H1 (cell line): ENCODE data around the gene NUMB. TPM values are rescaled to one million over a fixed set of nuclear protein-coding genes. Genes with fewer than 3 reads are reported as not detected.

ENCODE experiments used
- CTCF ChIA-PET: fragments of 300-600 bp; sonication (Branson Sonifier 250); formaldehyde crosslinking; loops from one replicate; lab custom pipeline; 2021; ENCODE audit not compliant: partially characterized antibody; lab: Charles Lee
- POLR2A ChIA-PET: fragments of 300-600 bp; sonication (Branson Sonifier 250); formaldehyde crosslinking; loops from one replicate; lab custom pipeline; 2021; ENCODE audit warnings: inconsistent platforms; ENCODE audit not compliant: partially characterized antibody; lab: Charles Lee
- DNase-seq, 2 experiments: peaks; one replicate each; pipeline versions ENCODE4 v3.0.0 to v3.0.0-alpha.2; 2010 to 2022; ENCODE audit warnings: low spot score in 2 of 2, low read depth in 1 of 2, mixed read lengths in 1 of 2
- FAIRE-seq: peaks from 2 replicates; lab custom pipeline; 2011; peaks lifted over from hg19 to GRCh38; lab: Jason Lieb, UNC
- H2AFZ ChIP-seq: 2 replicates; pipeline ENCODE4 v1.8.1; 2012; ENCODE audit warnings: low read length, inconsistent platforms
- H2AK5ac ChIP-seq: 2 replicates; pipeline ENCODE4 v1.6.1; 2013; ENCODE audit warnings: low read depth, low read length
- H2BK120ac ChIP-seq: replicated peaks from 2 replicates; pipeline ENCODE3; 2013; ENCODE audit warnings: low read depth, low read length, inconsistent platforms
- H2BK12ac ChIP-seq: 2 replicates; pipeline ENCODE4 v1.6.1; 2013; ENCODE audit warnings: low read depth, low read length
- H2BK15ac ChIP-seq: 2 replicates; pipeline ENCODE4 v1.6.1; 2013; ENCODE audit warnings: low read length
- H2BK20ac ChIP-seq: 2 replicates; pipeline ENCODE4 v1.6.1; 2013; ENCODE audit warnings: low read length
- H2BK5ac ChIP-seq: 2 replicates; pipeline ENCODE4 v1.6.1; 2013; ENCODE audit warnings: low read depth, low read length
- H3K14ac ChIP-seq: 2 replicates; pipeline ENCODE4 v1.6.1; 2013; ENCODE audit warnings: inconsistent platforms; ENCODE audit not compliant: insufficient read length
- H3K18ac ChIP-seq: 2 replicates; pipeline ENCODE4 v1.6.1; 2013; ENCODE audit warnings: low read length; ENCODE audit errors: extremely low read depth
- H3K23ac ChIP-seq: 2 replicates; pipeline ENCODE4 v1.6.1; 2013; ENCODE audit warnings: inconsistent platforms; ENCODE audit not compliant: insufficient read length
- H3K23me2 ChIP-seq: 2 replicates; pipeline ENCODE4 v1.6.1; 2013; ENCODE audit warnings: low read depth, low read length
- H3K27ac ChIP-seq: 2 replicates; pipeline ENCODE4 v1.6.1; 2011; ENCODE audit warnings: low read depth, low read length, inconsistent platforms
- H3K27me3 ChIP-seq, 4 experiments: replicated peaks in 1 of 4; 1 replicate in 1 of 4; 2 replicates in 3 of 4; pipeline versions ENCODE4 v1.6.1 to v1.8.1; 2011 to 2013; ENCODE audit warnings: low read length in 3 of 4, mild to moderate bottlenecking in 3 of 4, inconsistent platforms in 2 of 4, mixed read lengths in 2 of 4, moderate library complexity in 1 of 4; ENCODE audit not compliant: control insufficient read depth in 3 of 4, insufficient read depth in 3 of 4; ENCODE audit errors: extremely low read depth in 1 of 4
- H3K36me3 ChIP-seq, 4 experiments: 2 replicates each; pipeline versions ENCODE4 v1.6.1 to v1.8.1; 2011 to 2013; ENCODE audit warnings: mild to moderate bottlenecking in 4 of 4, low read length in 3 of 4, moderate library complexity in 2 of 4, control low read depth in 1 of 4, inconsistent platforms in 1 of 4; ENCODE audit not compliant: insufficient read depth in 4 of 4, control insufficient read depth in 2 of 4
- H3K4ac ChIP-seq: replicated peaks from 2 replicates; pipeline ENCODE3; 2013; ENCODE audit warnings: low read length, low read depth, mixed read lengths, inconsistent platforms; ENCODE audit not compliant: insufficient read length
- H3K4me1 ChIP-seq, 4 experiments: replicated peaks in 1 of 4; 1 replicate in 1 of 4; 2 replicates in 3 of 4; pipeline versions ENCODE4 v1.6.1 to v1.8.1; 2011 to 2013; ENCODE audit warnings: low read length in 3 of 4, inconsistent platforms in 2 of 4, mixed read lengths in 1 of 4; ENCODE audit not compliant: insufficient read depth in 4 of 4, control insufficient read depth in 3 of 4
- H3K4me2 ChIP-seq, 2 experiments: 2 replicates each; pipeline versions ENCODE4 v1.6.1 to v1.8.1; 2011 to 2013; ENCODE audit warnings: low read depth in 2 of 2, low read length in 2 of 2, control low read depth in 1 of 2, inconsistent platforms in 1 of 2, mild to moderate bottlenecking in 1 of 2; ENCODE audit not compliant: insufficient read depth in 1 of 2
- H3K4me3 ChIP-seq, 4 experiments: fragments of 200-600, 300-600 bp in 1 of 4; sonication (generic), shearing (Covaris generic), sonication (Bioruptor Twin) in 1 of 4; 2 replicates each; pipeline versions ENCODE4 v1.5.1 to v1.8.1; 2011 to 2016; ENCODE audit warnings: low read length in 4 of 4, low read depth in 3 of 4, control low read depth in 2 of 4, inconsistent platforms in 2 of 4, mild to moderate bottlenecking in 2 of 4, mixed read lengths in 1 of 4, moderate library complexity in 1 of 4; ENCODE audit not compliant: insufficient read depth in 2 of 4; ENCODE audit errors: extremely low read depth in 1 of 4
- H3K56ac ChIP-seq: replicated peaks from 2 replicates; pipeline ENCODE3; 2013; ENCODE audit warnings: low read depth, mild to moderate bottlenecking, mixed read lengths, low read length, inconsistent platforms; ENCODE audit not compliant: insufficient read length
- H3K79me1 ChIP-seq: 2 replicates; pipeline ENCODE4 v1.6.1; 2013; ENCODE audit warnings: low read depth, low read length, control low read depth
- H3K79me2 ChIP-seq, 2 experiments: 2 replicates each; pipeline versions ENCODE4 v1.6.1 to v1.8.1; 2012 to 2013; ENCODE audit warnings: low read length in 2 of 2, mild to moderate bottlenecking in 2 of 2, inconsistent platforms in 1 of 2; ENCODE audit not compliant: insufficient read depth in 2 of 2, control insufficient read depth in 1 of 2
- H3K9ac ChIP-seq, 4 experiments: replicated peaks in 1 of 4; 1 replicate in 1 of 4; 2 replicates in 3 of 4; pipeline versions ENCODE4 v1.6.1 to v1.8.1; 2011 to 2013; ENCODE audit warnings: low read depth in 3 of 4, low read length in 3 of 4, control low read depth in 2 of 4, mild to moderate bottlenecking in 2 of 4, moderate library complexity in 2 of 4, inconsistent platforms in 1 of 4; ENCODE audit errors: extremely low read depth in 1 of 4
- H3K9me3 ChIP-seq, 2 experiments: 2 replicates each; pipeline versions ENCODE4 v1.6.1 to v1.8.1; 2012 to 2013; ENCODE audit warnings: mild to moderate bottlenecking in 2 of 2, moderate library complexity in 2 of 2, control low read depth in 1 of 2, inconsistent platforms in 1 of 2, low read depth in 1 of 2, low read length in 1 of 2, mixed read lengths in 1 of 2; ENCODE audit not compliant: insufficient read depth in 2 of 2
- H4K20me1 ChIP-seq, 2 experiments: replicated peaks in 1 of 2; 2 replicates each; pipeline versions ENCODE3 to v1.8.1; 2011 to 2013; ENCODE audit warnings: inconsistent platforms in 2 of 2, low read length in 2 of 2, mild to moderate bottlenecking in 1 of 2; ENCODE audit not compliant: insufficient read depth in 2 of 2, control insufficient read depth in 1 of 2
- H4K5ac ChIP-seq: 2 replicates; pipeline ENCODE4 v1.6.1; 2013; ENCODE audit warnings: low read length, low read depth, mixed read lengths, inconsistent platforms; ENCODE audit not compliant: insufficient read length
- H4K8ac ChIP-seq: 2 replicates; pipeline ENCODE4 v1.8.0; 2013; ENCODE audit warnings: mild to moderate bottlenecking, moderate library complexity, low read length, inconsistent platforms; ENCODE audit not compliant: insufficient read depth; ENCODE audit errors: extremely low read depth
- H4K91ac ChIP-seq: replicated peaks from 2 replicates; pipeline ENCODE3; 2013; ENCODE audit warnings: low read length, mixed read lengths, inconsistent platforms; ENCODE audit not compliant: insufficient read length
- ASH2L ChIP-seq: fragments of 200-600, 300-600 bp; sonication (generic); IDR thresholded peaks from one replicate; pipeline ENCODE4 v1.7.1; 2017; ENCODE audit warnings: low read length
- BACH1 ChIP-seq: IDR thresholded peaks from 2 replicates; pipeline ENCODE4 v1.6.1; 2012; ENCODE audit warnings: low read length, improper control_type of control experiment
- BRCA1 ChIP-seq: IDR thresholded peaks from 2 replicates; pipeline ENCODE4 v1.6.1; 2012; ENCODE audit warnings: low read depth, low read length, improper control_type of control experiment
- CTBP2 ChIP-seq: IDR thresholded peaks from 2 replicates; pipeline ENCODE4 v1.7.0; 2011; ENCODE audit warnings: borderline replicate concordance, mild to moderate bottlenecking, moderate library complexity, mixed read lengths, low read length; ENCODE audit not compliant: insufficient read depth, insufficient read length
- EZH2 ChIP-seq: fragments of 200-600 bp; sonication (generic); IDR thresholded peaks from 2 replicates; pipeline ENCODE4 v1.7.1; 2012; ENCODE audit warnings: low read depth, mild to moderate bottlenecking, moderate library complexity, low read length, inconsistent platforms; ENCODE audit not compliant: severe bottlenecking
- GABPA ChIP-seq: IDR thresholded peaks from 2 replicates; pipeline ENCODE4 v1.6.1; 2011; ENCODE audit warnings: mild to moderate bottlenecking, low read length, moderate library complexity, borderline replicate concordance; ENCODE audit not compliant: insufficient read depth
- KDM4A ChIP-seq: IDR thresholded peaks from one replicate; pipeline ENCODE4 v1.7.1; 2012; ENCODE audit warnings: low read depth, mild to moderate bottlenecking, moderate library complexity, low read length, inconsistent platforms; ENCODE audit not compliant: severe bottlenecking
- PHF8 ChIP-seq: fragments of 200-600 bp; sonication (generic); conservative IDR thresholded peaks from 2 replicates; pipeline ENCODE4 v1.7.1; 2012; ENCODE audit warnings: low read depth, mild to moderate bottlenecking, inconsistent platforms, low read length, moderate library complexity
- SIRT6 ChIP-seq: IDR thresholded peaks from one replicate; pipeline ENCODE4 v1.7.1; 2012; ENCODE audit warnings: low read length, inconsistent platforms
- SP2 ChIP-seq: IDR thresholded peaks from 2 replicates; pipeline ENCODE4 v1.6.1; 2012; ENCODE audit warnings: mild to moderate bottlenecking, low read length, inconsistent platforms
- TAF7 ChIP-seq: optimal IDR thresholded peaks from 2 replicates; pipeline ENCODE3; 2011; ENCODE audit warnings: low read depth, mild to moderate bottlenecking, inconsistent platforms, low read length, moderate library complexity, borderline replicate concordance
- WGBS, 2 experiments: shearing (Covaris generic) in 1 of 2; methylation state at CpG; one replicate each; pipeline versions ENCODE4 v1.1.6 to v1.1.7; 2013 to 2015; ENCODE audit warnings: low lambda C conversion rate in 2 of 2, mixed read lengths in 2 of 2, inconsistent platforms in 1 of 2, low coverage in 1 of 2, missing lambda C conversion rate in 1 of 2; ENCODE audit not compliant: insufficient replicate concordance in 2 of 2, insufficient coverage in 1 of 2, insufficient read length in 1 of 2; ENCODE audit errors: extremely low coverage in 1 of 2, missing lambda C conversion rate in 1 of 2; 5-methylcytosine and 5-hydroxymethylcytosine counted together
- polyA plus RNA-seq, 7 experiments: library from polyadenylated mRNA; depleted of rRNA in 3 of 7; stranded (reverse) in 5 of 7; unstranded in 2 of 7; fragments of >200 nt in 5 of 7; fragments of 200-250 nt in 2 of 7; gene quantifications; 1 replicate in 5 of 7; 2 replicates in 1 of 7; 4 replicates in 1 of 7; pipeline versions ENCODE4 v1.2.1 to v1.2.3, GENCODE V29; 2011 to 2013; ENCODE audit warnings: missing spikeins in 2 of 7, mixed read lengths in 2 of 7
- total RNA-seq: library from RNA; stranded (reverse); fragmentation: NEBNext Ultra II Directional; extraction: Animal tissue kit (Norgen Biotek cat#: 25700); gene quantifications from 2 replicates; pipeline ENCODE4 v1.2.1, GENCODE V29; 2021

The NUMB gene
- total and polyA plus RNA-seq, 2 of the 8 experiments (the other 6 are each of a cell fraction or from before 2014, with no cell fraction given): 54.3 to 78.1 TPM

- Histone ChIP-seq H3K27me3 (peaks cover 0 to 4% (median 0%) of the 10 kb centered on the region in 4 experiments; a peak in 1 of 7 replicates), H2BK5ac (no peak overlapping the region), H3K23ac (no peak overlapping the region), H4K20me1 (peaks cover 2 to 15% of the 10 kb centered on the region in 2 experiments), H3K4me3 (no peak overlapping the region), H2AK5ac (no peak overlapping the region), H3K23me2 (peaks cover 11% of the 10 kb centered on the region), H2BK20ac (no peak overlapping the region), H2BK12ac (no peak overlapping the region), H2BK120ac (no peak overlapping the region), H3K14ac (no peak overlapping the region), H4K8ac (no peak overlapping the region), H3K79me2 (peaks cover 0 to 27% of the 10 kb centered on the region in 2 experiments; a peak in 2 of 4 replicates), H3K79me1 (peaks cover 8% of the 10 kb centered on the region), H3K56ac (no peak overlapping the region), H4K91ac (no peak overlapping the region), H3K4me2 (no peak overlapping the region; a peak in 1 of 4 replicates), H3K36me3 (peaks cover 0 to 13% (median 1%) of the 10 kb centered on the region in 4 experiments; a peak in 2 of 8 replicates), H2AFZ (no peak overlapping the region), H3K9ac (no peak overlapping the region), H2BK15ac (no peak overlapping the region), H3K27ac (no peak overlapping the region), H3K4ac (no peak overlapping the region), H3K18ac (no peak overlapping the region), H3K4me1 (peaks cover 6 to 15% (median 9%) of the 10 kb centered on the region in 4 experiments; a peak in 6 of 7 replicates), H3K9me3 (no peaks in the 10 kb centered on the region), H4K5ac (no peak overlapping the region)
- FAIRE-seq (no peak), DNase-seq (no peak)
- POLR2A ChIA-PET: interaction anchor here (1.1 to 2.8 kb wide), 5 partner anchors 10 to 123 kb away, joined by 3 to 9 read pairs (median 4); partner anchors contain the start of genes ACOT2 and ACOT6
- CTCF ChIA-PET: interaction anchor here (1.1 to 2.6 kb wide), 3 partner anchors 18 to 425 kb away, joined by 3 to 8 read pairs (median 6); no protein-coding TSS in a partner anchor
- 95% methylated on average over 6 of the region's 6 CpGs; no CpG with 5 or more reads in 1 of the 2 experiments for WGBS, 2 experiments
- TF ChIP-seq TAF7: no peak
- no peak for TF ChIP-seq KDM4A
- TF ChIP-seq SIRT6: no peak
- no peak for TF ChIP-seq ASH2L
- no peak for TF ChIP-seq EZH2
- no peak for TF ChIP-seq PHF8
- TF ChIP-seq GABPA: no peak
- TF ChIP-seq CTBP2: no peak
- TF ChIP-seq BACH1: no peak
- no peak for TF ChIP-seq BRCA1
- TF ChIP-seq SP2: no peak
Measured at GRCh38 chr14:73489481-73490175, 31.3 kb upstream of the NUMB start.
